ENCODE data around the gene PSMC1. TPM values are rescaled to one million over a fixed set of nuclear protein-coding genes. Genes with fewer than 3 reads are reported as not detected.

The PSMC1 gene
- total RNA-seq, 1 donor from 2014 or later: 125 TPM

DNA sequence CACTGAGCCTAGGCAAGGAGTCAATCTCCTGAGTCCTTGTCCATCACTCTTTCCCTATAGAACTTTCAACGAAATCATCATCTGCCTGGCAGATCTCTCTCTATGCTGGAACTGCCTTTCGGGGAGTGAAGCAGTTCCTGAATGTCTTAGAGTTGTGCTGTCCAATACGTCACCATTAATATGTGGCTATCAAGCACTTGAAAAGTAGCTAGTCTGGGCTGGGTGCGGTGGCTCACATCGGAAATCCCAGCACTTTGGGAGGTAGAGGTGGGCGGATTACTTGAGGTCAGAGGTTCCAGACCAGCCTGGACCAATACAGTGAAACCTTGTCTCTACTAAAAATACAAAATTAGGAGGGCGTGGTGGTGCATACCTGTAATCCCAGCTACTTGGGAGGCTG lies 40.3 kb downstream of the PSMC1 start:
- DNase-seq (ENCODE audit: missing footprints) (no peak), ATAC-seq (no peak)
- intact Hi-C loops (cut with DNase I): no loop called here

DNA sequence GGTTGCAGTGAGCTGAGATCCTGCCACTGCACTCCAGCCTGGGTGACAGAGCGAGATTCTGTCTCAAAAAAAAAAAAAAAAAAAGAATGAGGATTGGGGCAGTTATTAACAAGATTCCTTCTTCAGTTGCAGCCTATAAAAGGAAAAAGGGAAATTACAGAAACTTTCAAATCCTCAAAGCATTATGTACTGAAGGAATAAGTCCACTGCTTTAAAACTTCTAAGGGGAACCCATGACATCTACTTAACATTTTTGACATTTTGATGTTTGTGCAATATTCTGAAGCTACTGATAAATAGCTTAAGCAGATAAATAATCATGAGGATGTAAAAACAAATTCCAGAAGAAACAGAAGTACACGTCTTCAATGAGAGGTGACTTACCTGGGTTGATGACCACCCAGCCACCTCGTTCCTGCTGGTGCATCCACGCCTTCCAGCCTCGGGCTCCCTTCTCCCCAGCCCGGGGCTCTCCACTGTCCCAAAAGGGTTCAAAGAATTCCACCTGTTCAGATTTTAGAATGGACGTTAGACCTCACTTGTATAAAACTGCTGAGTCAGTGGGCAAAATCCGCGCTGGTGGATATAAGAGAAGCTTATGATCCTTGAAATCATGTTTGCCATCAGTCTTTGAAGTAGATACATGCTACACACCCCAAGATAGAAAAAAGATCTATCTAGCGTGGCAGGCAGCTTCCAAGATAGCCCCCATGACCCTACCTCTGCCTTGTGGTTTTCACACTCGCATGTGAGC lies 41.7 kb downstream of the PSMC1 start:
- DNase-seq (ENCODE audit: missing footprints): no peak
- intact Hi-C loops (cut with DNase I): no loop called here
- no peak for ATAC-seq

DNA sequence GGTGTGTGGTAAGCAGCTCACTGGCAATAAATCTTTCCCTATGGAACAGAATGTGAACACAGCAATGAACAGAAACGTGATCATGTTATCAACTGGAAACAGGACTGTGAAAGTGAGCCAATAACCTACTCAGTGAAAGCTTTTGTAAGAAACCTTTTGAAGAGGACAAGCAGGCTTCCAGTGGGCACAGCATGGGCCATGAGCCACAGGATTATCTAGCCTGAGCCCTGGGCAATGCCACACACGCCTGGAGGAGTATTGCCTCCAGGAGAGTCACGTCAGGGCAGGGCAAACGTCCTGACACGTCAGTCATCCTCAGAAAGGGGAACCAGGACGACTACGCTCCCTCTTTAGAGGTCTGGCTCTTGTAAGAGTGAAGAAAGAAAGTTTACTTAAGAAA lies 43.1 kb downstream of the PSMC1 start:
- DNase-seq (ENCODE audit: missing footprints): peak; percentile 76
- ATAC-seq: peak; percentile 87
- intact Hi-C loops (cut with DNase I): no loop called here

DNA sequence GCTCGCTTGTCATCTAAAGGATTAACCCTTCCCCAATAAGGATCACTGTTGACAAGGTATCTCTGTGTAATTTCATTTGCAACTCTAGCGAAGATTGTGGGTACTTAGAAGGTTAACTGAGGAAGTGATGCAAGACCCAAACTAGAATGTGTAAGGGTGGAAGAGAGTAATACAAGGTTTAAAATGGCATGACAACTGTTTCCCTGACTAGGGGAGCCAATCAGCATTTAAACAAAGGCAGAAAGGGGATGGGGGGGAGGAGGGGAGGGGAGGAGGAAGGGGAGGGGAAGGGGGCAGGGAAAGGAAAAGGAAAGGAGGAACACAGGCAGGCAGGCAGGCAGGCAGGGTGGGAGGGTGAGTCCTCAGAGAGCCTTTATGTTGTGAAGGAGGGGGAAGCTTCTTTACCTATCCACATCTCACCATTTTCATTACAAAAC lies 44.3 kb downstream of the PSMC1 start:
- no peak for ATAC-seq
- intact Hi-C loops (cut with DNase I): loop anchor here (2.0 to 10.0 kb wide), 4 partner anchors 98 to 594 kb away; no protein-coding TSS in a partner anchor
- DNase-seq (ENCODE audit: missing footprints): no peak

DNA sequence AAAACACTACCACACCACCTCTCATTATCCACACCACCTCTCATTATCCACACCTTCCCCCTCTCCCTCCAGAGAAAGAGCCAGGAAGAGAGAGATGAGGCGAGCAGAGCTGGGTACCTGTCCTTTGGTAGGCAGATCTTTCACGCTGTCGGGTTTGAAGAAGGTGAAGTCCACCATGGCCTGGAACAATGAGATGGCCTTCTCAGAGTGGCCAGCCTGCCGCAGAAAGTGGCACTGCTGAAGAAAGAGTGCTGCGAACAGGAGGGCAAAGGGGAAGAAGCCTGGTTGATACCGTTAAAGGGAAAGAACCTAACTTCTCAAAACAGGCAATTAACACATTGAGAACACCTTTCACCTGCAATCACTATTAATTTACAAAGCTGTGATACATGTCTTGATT lies 44.8 kb downstream of the PSMC1 start:
- no peak for DNase-seq (ENCODE audit: missing footprints)
- intact Hi-C loops (cut with DNase I): loop anchor here (2.0 to 10.0 kb wide), 4 partner anchors 98 to 594 kb away; no protein-coding TSS in a partner anchor
- ATAC-seq: no peak

DNA sequence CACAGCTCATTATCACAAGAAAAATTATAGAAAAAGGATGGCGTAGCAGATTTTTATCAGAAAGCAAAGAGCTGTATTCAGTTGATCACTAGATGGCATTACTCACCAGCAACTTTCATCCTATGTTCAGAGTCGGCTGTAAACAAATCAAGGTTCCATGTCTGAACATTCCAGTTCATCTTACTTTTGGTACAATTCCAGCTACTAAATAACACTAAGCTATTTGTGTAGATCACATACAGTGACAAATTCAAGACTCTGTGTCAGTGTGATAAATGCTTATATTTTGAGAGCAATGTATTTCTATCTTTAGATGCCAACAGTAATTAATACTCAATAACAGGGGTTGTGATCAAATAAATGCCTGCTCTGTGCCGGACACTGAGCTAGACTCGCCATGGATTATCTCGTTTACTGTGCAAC lies 45.3 kb downstream of the PSMC1 start:
- peak; percentile 58 for ATAC-seq
- intact Hi-C loops (cut with DNase I): loop anchor here (2.0 to 10.0 kb wide), 4 partner anchors 97 to 593 kb away; no protein-coding TSS in a partner anchor
- no peak for DNase-seq (ENCODE audit: missing footprints)

DNA sequence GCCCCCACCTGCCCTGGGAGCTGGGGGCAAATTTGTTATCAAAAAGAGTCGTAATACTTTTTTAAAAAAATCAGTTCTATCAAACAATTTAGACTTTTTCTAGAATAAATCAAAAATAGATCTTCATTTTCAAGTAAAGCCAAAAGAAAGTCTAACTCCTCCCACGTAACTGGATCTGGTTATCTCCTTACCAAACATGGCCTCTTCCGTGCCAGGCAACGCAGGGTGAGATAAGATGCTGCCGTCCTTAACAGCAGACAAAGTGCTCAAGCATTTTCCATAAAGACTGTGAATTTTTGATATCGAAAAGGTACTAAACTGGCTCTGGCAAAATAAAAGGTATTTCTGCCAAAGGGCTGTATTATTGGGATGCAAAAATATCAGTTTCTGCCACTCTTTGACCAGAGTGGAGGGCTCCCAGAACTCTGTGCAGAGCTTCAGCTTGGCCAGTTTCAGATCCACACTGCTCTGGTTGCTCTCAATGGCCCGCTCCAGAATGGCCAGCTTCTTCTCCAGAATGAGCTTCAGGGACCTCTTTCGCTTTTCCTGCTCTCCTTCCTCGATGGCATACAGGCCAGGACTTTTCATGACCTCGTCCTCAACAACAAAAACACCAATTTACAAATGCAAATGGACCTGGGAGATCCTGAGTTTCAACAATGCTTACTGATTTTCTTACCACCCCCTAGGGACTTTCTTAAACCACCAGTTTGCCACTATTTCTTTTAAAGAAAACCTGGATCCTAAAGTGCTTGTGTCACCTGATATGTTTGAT lies 46.4 kb downstream of the PSMC1 start:
- no peak for DNase-seq (ENCODE audit: missing footprints)
- ATAC-seq: no peak
- intact Hi-C loops (cut with DNase I): loop anchor here (5.0 to 10.0 kb wide), 2 partner anchors 395 to 592 kb away; no protein-coding TSS in a partner anchor

DNA sequence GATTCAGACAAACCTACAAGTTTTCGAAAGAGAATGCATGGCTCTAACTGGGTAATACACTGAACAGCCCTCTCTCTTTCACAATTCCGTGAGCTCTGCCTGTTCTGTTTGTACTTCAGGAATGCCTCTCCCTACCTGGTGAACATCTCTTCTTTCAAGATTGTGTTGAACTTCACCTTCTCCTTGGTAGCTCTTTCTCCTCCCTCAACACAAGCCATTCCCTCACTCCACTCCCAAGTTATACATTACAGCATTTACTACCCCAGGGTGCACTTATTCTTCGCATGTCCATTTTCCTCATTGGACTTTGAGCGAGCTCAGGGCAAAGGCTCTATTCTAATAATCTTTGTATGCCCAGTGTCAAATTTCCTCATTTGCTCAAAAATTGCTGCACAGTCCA lies 47.1 kb downstream of the PSMC1 start:
- DNase-seq (ENCODE audit: missing footprints): no peak
- ATAC-seq: no peak
- intact Hi-C loops (cut with DNase I): loop anchor here (5.0 to 10.0 kb wide), 2 partner anchors 394 to 591 kb away; no protein-coding TSS in a partner anchor

DNA sequence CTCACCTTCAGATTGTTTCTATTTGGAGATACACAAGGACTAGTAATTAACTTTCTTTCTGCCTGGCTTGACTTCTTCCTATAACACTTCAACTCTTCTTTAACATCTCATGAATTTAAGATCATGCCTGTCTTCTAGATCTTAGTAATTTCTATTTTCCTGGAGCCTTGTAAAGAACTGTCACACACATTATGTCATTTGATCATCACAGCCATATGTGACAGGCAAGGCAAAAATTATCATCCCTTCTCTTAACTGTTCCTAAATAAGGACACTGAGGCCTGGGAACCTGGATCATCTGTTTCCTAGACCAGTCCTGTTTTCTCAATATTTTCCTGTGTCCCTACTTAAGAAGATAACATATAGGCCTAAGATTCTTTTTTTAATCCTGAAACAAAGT lies 48.1 kb downstream of the PSMC1 start:
- intact Hi-C loops (cut with DNase I): loop anchor here (5.0 to 10.0 kb wide), 2 partner anchors 393 to 590 kb away; no protein-coding TSS in a partner anchor
- DNase-seq (ENCODE audit: missing footprints) (no peak), ATAC-seq (no peak)

DNA sequence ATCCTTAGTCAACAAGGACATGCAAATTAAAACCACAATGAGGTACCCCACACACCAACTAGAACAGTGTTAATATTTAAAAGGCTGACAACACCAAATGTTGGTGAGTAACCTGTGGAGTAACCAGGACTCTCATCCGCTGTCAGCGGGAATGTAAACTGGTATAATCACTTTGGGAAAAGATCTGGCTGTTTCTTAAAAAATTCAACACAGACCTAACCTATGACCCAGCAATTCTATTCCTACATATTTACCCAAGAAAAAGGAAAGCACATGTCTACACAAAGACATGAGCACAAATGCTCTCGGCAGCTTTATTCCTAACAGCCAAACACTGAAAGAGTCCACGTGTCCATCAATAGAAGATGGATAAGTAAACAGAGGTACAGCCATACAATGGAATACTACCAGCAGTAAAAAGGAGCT lies 48.8 kb downstream of the PSMC1 start:
- no peak for ATAC-seq
- intact Hi-C loops (cut with DNase I): loop anchor here (10.0 kb wide), 1 partner anchor 590 kb away; no protein-coding TSS in a partner anchor
- no peak for DNase-seq (ENCODE audit: missing footprints)

DNA sequence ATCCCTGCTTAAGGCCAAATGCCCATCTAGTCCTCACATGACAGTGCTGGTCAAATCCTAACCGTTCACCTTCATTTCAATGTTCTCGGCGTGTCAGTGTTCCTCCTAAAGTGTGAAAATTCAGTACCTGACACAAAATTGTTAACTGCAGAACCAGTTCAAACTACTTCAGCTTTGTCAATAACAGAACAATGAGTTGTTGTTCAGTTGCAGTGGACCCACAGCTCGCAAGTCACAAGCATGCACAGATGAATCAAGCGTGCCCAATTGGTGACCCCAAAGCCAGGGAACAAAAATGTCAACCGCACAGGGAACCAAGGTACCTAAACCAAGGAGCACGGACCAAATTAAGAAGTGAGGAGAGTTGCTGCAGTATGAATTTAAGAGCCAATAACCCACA lies 52.2 kb downstream of the PSMC1 start:
- no peak for DNase-seq (ENCODE audit: missing footprints)
- intact Hi-C loops (cut with DNase I): loop anchor here (10.0 kb wide), 1 partner anchor 586 kb away; no protein-coding TSS in a partner anchor
- no peak for ATAC-seq

DNA sequence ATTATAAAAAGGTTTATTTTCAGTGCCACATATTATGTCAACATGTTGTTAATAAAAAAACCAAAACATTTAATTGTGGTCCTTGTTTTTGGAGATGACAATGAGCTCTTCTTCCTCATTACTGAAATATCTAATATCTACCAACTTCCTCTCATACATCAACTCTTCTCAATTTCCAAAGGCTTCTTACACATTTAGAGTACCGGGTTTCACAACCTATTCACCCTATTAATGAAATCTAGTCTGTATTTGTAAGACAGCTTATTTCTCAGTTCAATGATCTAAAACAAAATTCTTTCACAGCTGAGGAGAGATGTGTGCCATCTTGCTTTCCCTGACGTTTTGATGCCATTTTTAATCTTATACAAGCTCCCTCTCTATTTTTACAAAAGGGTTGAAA lies 60.9 kb downstream of the PSMC1 start:
- intact Hi-C loops (cut with DNase I): no loop called here

DNA sequence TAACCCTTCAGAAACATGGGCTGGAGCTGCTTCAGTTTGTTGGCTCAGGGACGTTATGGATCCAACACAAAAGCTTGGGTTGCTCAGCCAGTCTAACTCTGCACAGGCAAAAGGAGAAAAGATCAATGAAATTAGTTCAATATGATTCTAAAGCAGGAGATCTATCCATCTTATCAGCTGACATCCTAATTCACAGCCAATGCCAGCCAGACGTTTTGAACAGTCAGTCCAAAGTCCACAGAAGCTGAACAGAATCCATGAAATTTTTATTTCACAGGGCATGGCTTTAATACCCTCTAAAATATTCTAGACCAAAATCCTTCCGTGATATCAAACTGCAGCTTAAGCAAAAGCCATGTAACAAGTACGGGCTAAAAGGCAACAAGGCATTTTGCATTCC lies 61.7 kb downstream of the PSMC1 start:
- no peak for DNase-seq (ENCODE audit: missing footprints)
- intact Hi-C loops (cut with DNase I): no loop called here
- no peak for ATAC-seq

More for the DNA sequence above, 60.9 kb downstream of the PSMC1 start:
- DNase-seq (ENCODE audit: missing footprints) (no peak), ATAC-seq (no peak)

DNA sequence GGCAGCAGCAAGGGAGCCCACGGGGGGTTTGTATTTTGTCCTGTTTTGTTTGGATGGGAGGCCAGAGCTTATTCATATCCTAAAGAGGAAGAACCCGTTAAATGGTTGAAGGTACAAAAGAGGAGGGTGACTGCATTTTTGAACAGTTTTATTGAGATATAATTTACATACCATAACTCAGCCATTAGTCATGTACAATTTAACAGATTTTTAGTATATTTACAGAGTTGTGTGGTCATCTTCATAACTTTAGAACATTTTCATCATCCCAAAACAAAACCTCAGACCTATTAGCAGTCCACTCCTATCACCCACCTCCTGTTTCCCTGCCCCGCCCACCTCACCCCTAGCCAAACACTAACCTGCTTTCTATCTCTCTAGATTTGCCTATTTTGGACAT lies 62.8 kb downstream of the PSMC1 start:
- intact Hi-C loops (cut with DNase I): no loop called here
- ATAC-seq (no peak), DNase-seq (ENCODE audit: missing footprints) (no peak)

DNA sequence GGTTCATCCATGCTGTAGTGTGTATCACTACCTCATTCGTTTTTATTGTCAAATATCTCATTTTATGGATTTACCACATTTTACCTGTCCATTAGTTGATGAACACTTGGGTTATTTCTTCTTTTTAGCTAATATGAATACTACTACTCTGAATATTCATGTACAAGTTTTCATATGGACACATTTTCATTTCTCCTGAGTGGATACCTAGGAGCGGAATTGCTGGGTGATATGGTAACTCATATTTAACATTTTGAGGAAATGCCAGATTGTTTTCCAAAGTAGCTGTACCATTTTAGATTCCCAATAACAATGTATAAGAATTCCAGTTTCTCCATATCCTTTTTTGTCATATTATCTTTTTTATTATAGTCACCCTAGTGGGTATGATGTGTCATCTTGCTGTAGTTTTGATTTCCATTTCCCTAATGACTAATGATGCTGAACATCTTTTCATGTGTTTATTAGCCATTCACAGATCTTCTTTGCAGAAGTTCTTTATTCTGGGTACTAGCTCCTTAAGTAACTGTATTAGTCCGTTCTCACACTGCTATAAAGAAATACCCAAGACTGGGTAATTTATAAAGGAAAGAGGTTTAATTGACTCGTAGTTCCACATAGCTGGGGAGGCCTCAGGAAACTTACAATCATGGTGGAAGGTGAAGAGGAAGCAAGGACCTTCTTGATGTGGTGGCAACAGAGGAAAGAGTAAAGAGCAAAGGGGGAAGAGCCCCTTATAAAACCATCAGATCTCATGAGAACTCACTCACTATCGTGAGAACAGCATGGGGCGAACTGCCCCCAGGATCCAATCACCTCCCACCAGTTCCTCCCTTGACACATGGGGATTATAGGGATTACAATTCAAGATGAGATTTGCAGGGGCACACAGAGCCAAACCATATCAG lies 63.5 kb downstream of the PSMC1 start:
- no peak for DNase-seq (ENCODE audit: missing footprints)
- ATAC-seq: no peak
- intact Hi-C loops (cut with DNase I): no loop called here

DNA sequence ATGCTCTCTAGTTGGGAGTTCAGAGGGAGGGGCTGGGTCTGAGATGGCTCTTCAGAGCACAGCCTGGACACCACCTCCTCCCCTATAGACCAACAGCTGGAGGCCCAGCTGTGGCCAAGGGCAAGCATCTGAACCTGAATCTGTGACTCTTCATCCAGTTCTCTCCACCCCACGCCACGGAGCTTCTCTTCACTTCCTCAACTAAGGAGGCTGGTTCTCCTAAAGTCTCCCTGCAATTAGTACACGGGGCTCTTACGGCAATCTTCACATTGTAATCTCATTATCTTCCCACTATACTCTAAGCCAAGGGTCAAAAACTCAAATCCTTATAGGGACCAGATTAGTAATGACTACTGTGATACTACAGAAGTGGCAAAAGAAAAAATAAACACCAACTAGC lies 65.5 kb downstream of the PSMC1 start:
- DNase-seq (ENCODE audit: missing footprints): no peak
- ATAC-seq: no peak
- intact Hi-C loops (cut with DNase I): no loop called here
